ENCODE results near the gene DNAJC22.

DNA sequence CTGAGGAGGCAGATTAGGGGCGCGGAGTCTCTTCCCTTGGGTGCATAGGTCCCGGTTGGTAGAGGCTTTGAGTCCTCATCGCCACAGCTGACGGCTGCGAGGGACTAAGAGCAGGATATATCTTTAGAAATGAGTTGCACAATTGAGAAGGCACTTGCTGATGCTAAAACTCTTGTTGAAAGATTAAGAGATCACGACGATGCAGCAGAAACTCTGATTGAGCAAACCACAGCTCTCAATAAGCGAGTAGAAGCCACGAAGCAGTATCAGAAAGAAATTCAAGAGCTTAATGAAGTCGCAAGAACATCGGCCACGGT lies 42.7 kb downstream of the DNAJC22 start:
- TF ChIP-seq, protein P1, sequence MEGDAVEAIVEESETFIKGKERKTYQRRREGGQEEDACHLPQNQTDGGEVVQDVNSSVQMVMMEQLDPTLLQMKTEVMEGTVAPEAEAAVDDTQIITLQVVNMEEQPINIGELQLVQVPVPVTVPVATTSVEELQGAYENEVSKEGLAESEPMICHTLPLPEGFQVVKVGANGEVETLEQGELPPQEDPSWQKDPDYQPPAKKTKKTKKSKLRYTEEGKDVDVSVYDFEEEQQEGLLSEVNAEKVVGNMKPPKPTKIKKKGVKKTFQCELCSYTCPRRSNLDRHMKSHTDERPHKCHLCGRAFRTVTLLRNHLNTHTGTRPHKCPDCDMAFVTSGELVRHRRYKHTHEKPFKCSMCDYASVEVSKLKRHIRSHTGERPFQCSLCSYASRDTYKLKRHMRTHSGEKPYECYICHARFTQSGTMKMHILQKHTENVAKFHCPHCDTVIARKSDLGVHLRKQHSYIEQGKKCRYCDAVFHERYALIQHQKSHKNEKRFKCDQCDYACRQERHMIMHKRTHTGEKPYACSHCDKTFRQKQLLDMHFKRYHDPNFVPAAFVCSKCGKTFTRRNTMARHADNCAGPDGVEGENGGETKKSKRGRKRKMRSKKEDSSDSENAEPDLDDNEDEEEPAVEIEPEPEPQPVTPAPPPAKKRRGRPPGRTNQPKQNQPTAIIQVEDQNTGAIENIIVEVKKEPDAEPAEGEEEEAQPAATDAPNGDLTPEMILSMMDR (IDR thresholded peaks at IDR 0.05), result no peak
- TF ChIP-seq POLR2A (IDR thresholded peaks at IDR 0.05), result no peak
